ENCODE results near the gene MINK1. TPM values are rescaled to one million over a fixed set of nuclear protein-coding genes. Genes with fewer than 3 reads are reported as not detected.

Gene MINK1
- total and polyA plus RNA-seq, 2 donors from 2014 or later = 21.2 to 118 TPM

DNA sequence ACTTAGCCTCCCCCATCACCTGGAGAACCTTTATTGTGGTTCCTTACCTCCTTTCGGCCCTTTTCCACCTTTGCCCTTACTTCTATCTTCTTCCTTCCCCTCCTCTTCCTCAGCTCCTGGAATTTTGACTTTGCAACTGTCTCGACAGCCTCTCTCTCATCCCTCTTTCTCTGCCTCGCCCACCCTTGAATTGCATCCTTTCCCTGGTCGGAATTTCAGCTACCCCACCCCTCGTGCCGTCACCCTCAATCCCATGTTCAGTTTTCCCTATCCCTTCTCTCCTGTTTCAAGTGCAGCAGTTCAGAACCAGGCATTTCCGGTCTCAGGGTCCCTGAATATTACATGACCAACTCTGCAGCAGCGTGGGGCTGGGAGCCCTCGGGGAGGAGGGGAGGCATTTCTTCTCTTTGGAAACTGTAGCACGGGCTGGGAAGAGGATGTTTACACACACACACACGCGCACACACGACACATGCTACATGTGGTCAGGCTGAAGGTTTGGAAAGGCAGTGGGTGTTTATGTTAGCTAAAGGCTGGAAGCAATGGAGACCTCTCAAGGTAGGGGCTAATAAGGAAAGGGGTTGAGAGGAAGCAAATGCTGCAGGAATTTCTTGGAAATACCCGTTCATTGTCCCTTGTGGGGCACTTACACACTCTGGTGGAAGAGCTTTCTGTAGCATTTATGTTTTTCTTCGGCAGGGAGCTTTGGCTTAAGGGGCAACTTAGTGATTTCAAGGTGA, 971 bp downstream of the MINK1 start:
- DNase-seq (peak; percentile 71 to 93 (median 77)), FAIRE-seq (no peak)
- H3K4me1 ChIP-seq (ENCODE audit: control insufficient read depth in 2 of 3, insufficient read depth in 2 of 3, low read depth in 1 of 3, low read length in 3 of 3) = peaks cover under 1 to 27% (median 3%) of the 10 kb centered on the region in 3 donors

GRCh38 chr17:4834681-4835020, 1.5 kb downstream of the MINK1 start:
- H3K36me3 ChIP-seq (ENCODE audit: control insufficient read depth in 2 of 3, insufficient read depth in 3 of 3, low read length in 3 of 3) = no peaks in the 10 kb centered on the region
- H3K9ac ChIP-seq (ENCODE audit: low read length in 3 of 3) = peak overlapping the region in 1 of 3 donors; percentile 81
- peak overlapping the region; percentile 13 to 92 for H3K27ac ChIP-seq (ENCODE audit: low read depth in 2 of 2, low read length in 2 of 2)
- TF ChIP-seq CTCF (IDR thresholded peaks at IDR 0.05; ENCODE audit: borderline replicate concordance, extremely low read depth, insufficient read depth) = no peak
- H3K9me3 ChIP-seq (ENCODE audit: control insufficient read depth in 2 of 3, insufficient read depth in 1 of 3, low read length in 3 of 3) = no peaks in the 10 kb centered on the region
- DNase-seq (peak in 1 of 5 donors; percentile 54), FAIRE-seq (no peak)
- no peaks in the 10 kb centered on the region for H3K27me3 ChIP-seq (ENCODE audit: control insufficient read depth, insufficient read depth, low read length)
- peak overlapping the region; percentile 63 to 89 (median 84) for H3K4me3 ChIP-seq (ENCODE audit: low read length in 3 of 3)
- intact Hi-C loops (cut with DNase I) = no loop called here
- H3K4me1 ChIP-seq (ENCODE audit: control insufficient read depth in 2 of 3, insufficient read depth in 2 of 3, low read depth in 1 of 3, low read length in 3 of 3) = peaks cover 3 to 28% (median 6%) of the 10 kb centered on the region in 3 donors

More for the DNA sequence above, 971 bp downstream of the MINK1 start:
- Histone ChIP-seq H3K27ac (ENCODE audit: low read depth in 2 of 2, low read length in 2 of 2) (peak overlapping the region; percentile 86 to 92), H3K4me3 (ENCODE audit: low read length in 3 of 3) (peak overlapping the region; percentile 63 to 89 (median 84)), H3K27me3 (ENCODE audit: control insufficient read depth, insufficient read depth, low read length) (no peaks in the 10 kb centered on the region), H3K9me3 (ENCODE audit: control insufficient read depth in 2 of 3, insufficient read depth in 1 of 3, low read length in 3 of 3) (no peaks in the 10 kb centered on the region), H3K9ac (ENCODE audit: low read length in 3 of 3) (peak overlapping the region in 2 of 3 donors; percentile 63 to 81), H3K36me3 (ENCODE audit: control insufficient read depth in 2 of 3, insufficient read depth in 3 of 3, low read length in 3 of 3) (no peaks in the 10 kb centered on the region)
- intact Hi-C loops (cut with DNase I) = no loop called here
- no peak for TF ChIP-seq CTCF (IDR thresholded peaks at IDR 0.05; ENCODE audit: borderline replicate concordance, extremely low read depth, insufficient read depth)

DNA sequence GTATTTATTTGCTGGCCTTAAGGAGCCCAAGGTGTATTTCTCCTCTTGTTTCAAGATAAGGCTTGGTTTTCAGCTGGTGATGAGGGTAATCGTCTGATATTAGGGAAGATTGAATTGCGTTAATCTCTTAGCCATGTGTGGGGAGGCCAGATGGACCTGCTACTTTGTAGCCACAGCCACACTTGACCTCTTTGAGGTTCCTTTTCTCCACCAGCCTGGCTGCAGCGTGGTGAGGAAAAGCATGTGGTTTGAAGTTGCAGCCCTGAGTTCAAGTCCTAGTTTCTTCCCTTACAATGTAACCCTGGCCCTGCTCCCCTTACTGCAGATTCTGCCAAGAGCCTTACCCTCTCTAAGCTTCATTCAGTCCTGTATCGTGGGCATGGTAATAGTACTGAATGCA, 3.1 kb downstream of the MINK1 start:
- no peak for TF ChIP-seq CTCF (IDR thresholded peaks at IDR 0.05; ENCODE audit: borderline replicate concordance, extremely low read depth, insufficient read depth)
- intact Hi-C loops (cut with DNase I) = no loop called here
- Histone ChIP-seq H3K4me3 (ENCODE audit: low read length in 3 of 3) (no peak overlapping the region), H3K36me3 (ENCODE audit: control insufficient read depth in 2 of 3, insufficient read depth in 3 of 3, low read length in 3 of 3) (no peaks in the 10 kb centered on the region), H3K27ac (ENCODE audit: low read depth in 2 of 2, low read length in 2 of 2) (no peak overlapping the region), H3K27me3 (ENCODE audit: control insufficient read depth, insufficient read depth, low read length) (no peaks in the 10 kb centered on the region), H3K9ac (ENCODE audit: low read length in 3 of 3) (no peak overlapping the region), H3K4me1 (ENCODE audit: control insufficient read depth in 2 of 3, insufficient read depth in 2 of 3, low read depth in 1 of 3, low read length in 3 of 3) (peaks cover 3 to 34% (median 7%) of the 10 kb centered on the region in 3 donors), H3K9me3 (ENCODE audit: control insufficient read depth in 2 of 3, insufficient read depth in 1 of 3, low read length in 3 of 3) (no peaks in the 10 kb centered on the region)
- DNase-seq = no peak
- FAIRE-seq = no peak
